ENCODE measurements around the gene PRSS53. TPM values are rescaled to one million over a fixed set of nuclear protein-coding genes. Genes with fewer than 3 reads are reported as not detected.

PRSS53 gene
- total and polyA plus RNA-seq, 2 donors: 1.1 to 4.7 TPM

GRCh38 chr16:31093132-31093703 lies 4.5 kb upstream of the PRSS53 start:
- H3K27ac ChIP-seq (ENCODE audit: low read depth): no peak overlapping the region
- no peak overlapping the region for H3K4me3 ChIP-seq (ENCODE audit: low read depth, low read length)
- DNase-seq (ENCODE audit: extremely low spot score): no peak

DNA sequence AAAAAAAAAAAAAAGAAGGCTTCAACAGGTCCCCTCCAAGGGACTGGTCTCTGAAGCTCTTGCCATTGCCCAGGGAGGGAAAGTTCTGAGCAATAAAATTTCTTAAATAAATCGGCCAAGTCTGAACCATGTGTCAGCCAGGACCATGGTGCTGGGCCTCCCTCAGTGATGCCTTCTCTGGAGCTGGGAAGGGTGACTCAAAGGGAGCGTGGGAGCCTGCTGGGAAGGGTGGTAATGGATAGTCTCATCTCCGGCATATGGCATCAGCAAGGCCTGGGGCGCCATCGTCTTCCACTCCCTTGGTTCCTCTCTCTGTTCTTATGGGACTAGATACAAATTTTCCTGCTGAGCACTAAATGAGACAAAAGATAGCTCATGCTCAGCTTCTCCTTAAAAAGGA lies 3.6 kb upstream of the PRSS53 start:
- no peak for DNase-seq (ENCODE audit: extremely low spot score)
- Histone ChIP-seq H3K4me3 (ENCODE audit: low read depth, low read length) (no peak overlapping the region), H3K27ac (ENCODE audit: low read depth) (no peak overlapping the region), H3K4me1 (ENCODE audit: insufficient read depth) (peaks cover 2% of the 10 kb centered on the region), H3K36me3 (ENCODE audit: insufficient read depth) (peaks cover 2% of the 10 kb centered on the region)
- 90% methylated on average over 5 of the region's 5 CpGs for WGBS

More at GRCh38 chr16:31093132-31093703, 4.5 kb upstream of the PRSS53 start:
- 33% methylated on average over 17 of the region's 17 CpGs for WGBS
- Histone ChIP-seq H3K36me3 (ENCODE audit: insufficient read depth) (peaks cover 2% of the 10 kb centered on the region), H3K4me1 (ENCODE audit: insufficient read depth) (peaks cover 2% of the 10 kb centered on the region)

GRCh38 chr16:31090540-31090939 lies 1.8 kb upstream of the PRSS53 start:
- H3K4me1 ChIP-seq (ENCODE audit: insufficient read depth): peaks cover 2% of the 10 kb centered on the region
- H3K4me3 ChIP-seq (ENCODE audit: low read depth, low read length): no peak overlapping the region
- H3K27ac ChIP-seq (ENCODE audit: low read depth): no peak overlapping the region
- no peak for DNase-seq (ENCODE audit: extremely low spot score)
- 87% methylated on average over 2 of the region's 2 CpGs for WGBS
- peaks cover 2% of the 10 kb centered on the region for H3K36me3 ChIP-seq (ENCODE audit: insufficient read depth)

GRCh38 chr16:31089199-31089598 lies 456 bp upstream of the PRSS53 start:
- no peak for DNase-seq (ENCODE audit: extremely low spot score)
- Histone ChIP-seq H3K27ac (ENCODE audit: low read depth) (no peak overlapping the region), H3K4me3 (ENCODE audit: low read depth, low read length) (no peak overlapping the region), H3K36me3 (ENCODE audit: insufficient read depth) (peaks cover 2% of the 10 kb centered on the region), H3K4me1 (ENCODE audit: insufficient read depth) (peaks cover 2% of the 10 kb centered on the region)
- 89% methylated on average over 8 of the region's 8 CpGs for WGBS

DNA sequence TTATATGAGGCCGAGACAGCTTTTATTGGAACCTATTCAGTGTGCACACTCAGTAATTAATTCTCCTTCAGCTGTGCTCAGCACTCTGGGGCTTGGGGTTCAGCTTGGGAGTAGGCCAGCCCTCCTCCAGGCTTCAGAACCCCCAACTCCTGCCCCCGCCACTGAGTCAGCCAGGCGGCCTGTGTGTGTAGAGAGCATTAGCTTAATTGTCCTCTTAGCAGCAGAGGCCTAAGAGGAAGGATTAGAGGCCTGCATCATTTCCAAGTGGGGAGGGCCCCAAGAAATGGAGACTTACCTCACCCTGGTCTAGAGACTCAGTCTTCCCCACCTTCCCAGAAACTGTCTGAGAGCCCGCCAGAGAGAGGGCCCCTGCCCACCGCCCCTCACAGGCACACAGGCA lies 772 bp downstream of the PRSS53 start:
- no peak for DNase-seq (ENCODE audit: extremely low spot score)
- H3K4me3 ChIP-seq (ENCODE audit: low read depth, low read length): no peak overlapping the region
- WGBS: 79% methylated on average over 5 of the region's 5 CpGs
- peaks cover 3% of the 10 kb centered on the region for H3K36me3 ChIP-seq (ENCODE audit: insufficient read depth)
- H3K4me1 ChIP-seq (ENCODE audit: insufficient read depth): no peaks in the 10 kb centered on the region
- H3K27ac ChIP-seq (ENCODE audit: low read depth): no peak overlapping the region

GRCh38 chr16:31087481-31087880 lies 1.3 kb downstream of the PRSS53 start:
- H3K36me3 ChIP-seq (ENCODE audit: insufficient read depth): peaks cover 4% of the 10 kb centered on the region
- 90% methylated on average over 8 of the region's 8 CpGs for WGBS

GRCh38 chr16:31086629-31086906 lies 2.2 kb downstream of the PRSS53 start:
- no peak for DNase-seq (ENCODE audit: extremely low spot score)
- Histone ChIP-seq H3K4me1 (ENCODE audit: insufficient read depth) (no peaks in the 10 kb centered on the region), H3K36me3 (ENCODE audit: insufficient read depth) (peaks cover 4% of the 10 kb centered on the region), H3K27ac (ENCODE audit: low read depth) (no peak overlapping the region), H3K4me3 (ENCODE audit: low read depth, low read length) (no peak overlapping the region)
- 83% methylated on average over 6 of the region's 6 CpGs for WGBS

More at GRCh38 chr16:31087481-31087880, 1.3 kb downstream of the PRSS53 start:
- H3K4me1 ChIP-seq (ENCODE audit: insufficient read depth): no peaks in the 10 kb centered on the region
- no peak for DNase-seq (ENCODE audit: extremely low spot score)
- H3K27ac ChIP-seq (ENCODE audit: low read depth): no peak overlapping the region
- no peak overlapping the region for H3K4me3 ChIP-seq (ENCODE audit: low read depth, low read length)

GRCh38 chr16:31085873-31086628 lies 2.7 kb downstream of the PRSS53 start:
- DNase-seq (ENCODE audit: extremely low spot score): no peak
- H3K27ac ChIP-seq (ENCODE audit: low read depth): no peak overlapping the region
- no peak overlapping the region for H3K4me3 ChIP-seq (ENCODE audit: low read depth, low read length)
- H3K36me3 ChIP-seq (ENCODE audit: insufficient read depth): peaks cover 4% of the 10 kb centered on the region
- 84% methylated on average over 18 of the region's 18 CpGs for WGBS
- no peaks in the 10 kb centered on the region for H3K4me1 ChIP-seq (ENCODE audit: insufficient read depth)

- WGBS: 82% methylated on average over 8 of the region's 8 CpGs
- peaks cover 5% of the 10 kb centered on the region for H3K36me3 ChIP-seq (ENCODE audit: insufficient read depth)
Measured at GRCh38 chr16:31085411-31085810, 3.3 kb downstream of the PRSS53 start.

GRCh38 chr16:31084584-31085302 lies 4.0 kb downstream of the PRSS53 start:
- no peak overlapping the region for H3K27ac ChIP-seq (ENCODE audit: low read depth)
- no peak overlapping the region for H3K4me3 ChIP-seq (ENCODE audit: low read depth, low read length)
- no peak for DNase-seq (ENCODE audit: extremely low spot score)
- no peaks in the 10 kb centered on the region for H3K4me1 ChIP-seq (ENCODE audit: insufficient read depth)
- 86% methylated on average over 16 of the region's 16 CpGs for WGBS
- peaks cover 5% of the 10 kb centered on the region for H3K36me3 ChIP-seq (ENCODE audit: insufficient read depth)

More at GRCh38 chr16:31085411-31085810, 3.3 kb downstream of the PRSS53 start:
- no peak overlapping the region for H3K27ac ChIP-seq (ENCODE audit: low read depth)
- DNase-seq (ENCODE audit: extremely low spot score): no peak
- H3K4me1 ChIP-seq (ENCODE audit: insufficient read depth): no peaks in the 10 kb centered on the region
- H3K4me3 ChIP-seq (ENCODE audit: low read depth, low read length): no peak overlapping the region

DNA sequence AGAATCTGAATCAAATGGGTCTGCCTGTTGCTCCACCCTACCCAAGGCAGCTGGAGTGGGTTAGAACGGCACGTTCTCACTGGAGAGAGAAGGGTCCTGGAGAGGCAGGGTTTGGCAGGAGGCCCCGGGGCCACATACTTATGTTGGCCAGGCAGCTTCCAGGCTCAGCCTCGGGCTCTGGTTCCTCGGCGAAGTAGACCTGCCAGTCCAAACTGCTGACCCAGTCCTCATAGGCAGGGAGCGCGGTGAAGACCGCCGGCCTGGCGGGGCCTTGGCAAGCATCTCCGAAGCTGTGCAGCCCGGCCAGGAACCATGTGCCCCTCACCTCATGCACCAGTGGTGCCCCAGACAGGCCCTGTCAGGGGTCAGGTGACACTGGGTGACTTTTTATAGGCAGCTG lies 4.8 kb downstream of the PRSS53 start:
- no peak for DNase-seq (ENCODE audit: extremely low spot score)
- Histone ChIP-seq H3K4me1 (ENCODE audit: insufficient read depth) (no peaks in the 10 kb centered on the region), H3K27ac (ENCODE audit: low read depth) (no peak overlapping the region), H3K36me3 (ENCODE audit: insufficient read depth) (peaks cover 5% of the 10 kb centered on the region), H3K4me3 (ENCODE audit: low read depth, low read length) (no peak overlapping the region)
- WGBS: 82% methylated on average over 13 of the region's 13 CpGs

DNA sequence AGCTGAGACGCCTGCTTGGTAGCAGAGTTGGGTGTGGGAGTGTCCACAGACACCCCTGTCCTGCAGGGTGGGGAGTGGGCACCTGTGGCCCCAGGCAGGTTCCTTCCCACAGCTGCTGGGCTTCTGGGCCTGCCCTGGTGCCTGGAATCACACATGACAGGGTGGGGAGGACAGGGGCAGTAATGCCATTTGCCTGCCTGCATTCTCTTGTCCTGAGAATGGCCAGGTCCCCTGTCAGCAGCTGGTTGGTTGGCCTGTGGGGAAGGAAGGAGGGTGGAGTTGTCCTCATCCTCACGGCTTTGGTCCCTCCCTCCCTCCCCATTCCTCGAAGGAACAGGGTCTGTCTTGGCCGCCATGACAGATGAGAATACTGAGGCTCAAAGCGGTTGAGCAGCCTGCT lies 5.2 kb downstream of the PRSS53 start:
- H3K4me1 ChIP-seq (ENCODE audit: insufficient read depth): no peaks in the 10 kb centered on the region
- no peak overlapping the region for H3K4me3 ChIP-seq (ENCODE audit: low read depth, low read length)
- WGBS: 71% methylated on average over 5 of the region's 5 CpGs
- H3K27ac ChIP-seq (ENCODE audit: low read depth): no peak overlapping the region
- peaks cover 5% of the 10 kb centered on the region for H3K36me3 ChIP-seq (ENCODE audit: insufficient read depth)
- DNase-seq (ENCODE audit: extremely low spot score): no peak

GRCh38 chr16:31083081-31083480 lies 5.7 kb downstream of the PRSS53 start:
- no peaks in the 10 kb centered on the region for H3K4me1 ChIP-seq (ENCODE audit: insufficient read depth)
- no peak overlapping the region for H3K4me3 ChIP-seq (ENCODE audit: low read depth, low read length)
- peaks cover 7% of the 10 kb centered on the region for H3K36me3 ChIP-seq (ENCODE audit: insufficient read depth)
- DNase-seq (ENCODE audit: extremely low spot score): no peak
- no peak overlapping the region for H3K27ac ChIP-seq (ENCODE audit: low read depth)
- 68% methylated on average over 9 of the region's 9 CpGs for WGBS
